HG03159 (cell line): Measurements from ENCODE around the gene GPR4.

Experiments used
- ATAC-seq: cut with Tn5 transposase; IDR thresholded peaks from one replicate; pipeline ENCODE4 v1.9.1; 2021; ENCODE audit warnings: mild to moderate bottlenecking, moderate library complexity; ENCODE audit not compliant: unreplicated experiment

GPR4 gene

DNA sequence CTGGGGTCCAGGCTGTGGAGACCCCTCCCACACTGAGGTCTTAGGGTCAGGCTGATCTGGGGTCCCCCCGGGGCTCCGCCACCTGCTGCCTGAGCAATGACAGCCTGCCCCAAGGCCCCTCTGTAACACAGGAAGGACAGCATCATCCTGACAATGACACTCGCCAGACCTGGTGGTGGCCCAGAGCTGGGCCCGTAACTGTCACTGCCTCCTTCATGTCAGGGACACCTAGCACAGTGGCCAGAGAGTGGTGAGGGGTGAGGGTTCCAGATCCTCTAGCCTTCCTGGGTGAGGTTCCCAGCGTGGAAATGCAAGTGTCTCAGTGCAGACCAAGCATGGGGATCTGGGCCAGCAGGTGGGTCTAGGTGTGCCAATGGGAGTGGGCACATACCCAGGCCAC lies 45.2 kb downstream of the GPR4 start:
- no peak for ATAC-seq

- ATAC-seq = no peak
Observed at GRCh38 chr19:45554481-45554880, 47.5 kb downstream of the GPR4 start.

GRCh38 chr19:45553464-45553863 lies 48.5 kb downstream of the GPR4 start:
- ATAC-seq = no peak

GRCh38 chr19:45547965-45548609 lies 53.9 kb downstream of the GPR4 start:
- no peak for ATAC-seq

- no peak for ATAC-seq
Observed at GRCh38 chr19:45547211-45547770, 54.7 kb downstream of the GPR4 start.

- no peak for ATAC-seq
Observed at GRCh38 chr19:45542234-45542668, 59.8 kb downstream of the GPR4 start.
